ENCODE measurements around the gene SEC22A.

DNA sequence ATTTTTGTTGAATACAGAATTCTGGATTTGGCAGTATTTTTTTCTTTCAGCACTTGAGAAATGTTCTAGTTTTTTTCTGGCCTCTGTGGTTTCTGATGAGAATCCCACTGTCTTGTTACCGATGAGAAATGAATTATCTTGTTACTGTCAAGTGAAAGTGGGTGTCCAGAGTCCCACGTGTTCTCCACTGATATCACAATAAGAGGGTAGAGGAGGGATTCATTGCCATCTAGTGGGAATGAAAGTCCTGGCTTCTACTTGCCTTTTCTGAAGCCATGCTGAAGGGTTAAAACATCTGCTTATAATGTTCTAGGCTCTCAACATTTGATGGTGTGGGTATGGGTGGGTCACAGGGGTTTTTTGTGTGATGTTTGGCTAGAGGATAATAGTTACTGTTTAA, 66.1 kb downstream of the SEC22A start:
- TF ChIP-seq POLR2AphosphoS5 (IDR thresholded peaks at IDR 0.05), result no peak
- TF ChIP-seq CTCF (IDR thresholded peaks at IDR 0.05), result no peak
- no peak for TF ChIP-seq POLR2A (IDR thresholded peaks at IDR 0.05)

Data from prostate gland (tissue), 2 donors.